Activated T-cell treated with anti-CD3 and anti-CD28 coated beads for 24 hours (primary cell): ENCODE data around the gene ZFYVE28.
"Not testable (repeated sequence)": the region's sequence is repeated elsewhere in the genome, so short reads cannot be mapped to it uniquely, and the experiment has no call there.

Experiments used
- DNase-seq: peaks from one replicate; pipeline ENCODE4 v3.0.0-alpha.2; 2020; ENCODE audit warnings: low read depth

ZFYVE28 gene

DNA sequence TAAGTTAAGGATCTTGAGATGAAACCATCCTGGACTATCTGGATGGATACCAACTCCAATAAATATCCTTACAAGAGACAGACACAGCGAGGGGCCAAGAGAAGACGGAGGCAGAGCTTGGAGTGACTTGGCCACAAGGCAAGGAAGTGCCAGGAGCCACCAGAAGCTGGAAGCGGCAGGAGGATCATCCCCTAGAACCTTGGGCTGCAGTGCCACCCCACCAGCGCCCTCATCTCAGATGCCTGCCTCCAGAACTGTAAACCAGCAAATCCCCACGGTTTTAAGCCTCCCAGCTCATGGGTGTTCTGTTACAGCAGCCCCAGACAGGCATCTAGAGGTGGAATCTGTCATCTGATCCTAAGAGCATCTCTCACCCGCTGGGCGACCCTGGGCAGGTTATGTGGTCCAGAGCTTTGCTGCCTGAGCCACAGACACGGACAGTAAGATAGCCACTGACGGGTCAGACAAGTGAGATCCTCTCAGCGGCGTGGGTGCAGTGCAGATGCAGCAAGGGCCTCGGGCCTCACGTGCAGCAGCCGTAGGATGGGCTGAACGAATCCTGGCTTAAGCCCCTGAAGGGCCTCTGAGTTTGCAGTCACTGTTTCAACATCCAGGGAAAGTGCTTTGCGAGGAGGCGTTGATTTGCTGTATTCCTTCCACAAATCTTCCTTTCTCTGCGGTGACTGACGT is 131.4 kb downstream of the ZFYVE28 start:
- DNase-seq = no peak

DNA sequence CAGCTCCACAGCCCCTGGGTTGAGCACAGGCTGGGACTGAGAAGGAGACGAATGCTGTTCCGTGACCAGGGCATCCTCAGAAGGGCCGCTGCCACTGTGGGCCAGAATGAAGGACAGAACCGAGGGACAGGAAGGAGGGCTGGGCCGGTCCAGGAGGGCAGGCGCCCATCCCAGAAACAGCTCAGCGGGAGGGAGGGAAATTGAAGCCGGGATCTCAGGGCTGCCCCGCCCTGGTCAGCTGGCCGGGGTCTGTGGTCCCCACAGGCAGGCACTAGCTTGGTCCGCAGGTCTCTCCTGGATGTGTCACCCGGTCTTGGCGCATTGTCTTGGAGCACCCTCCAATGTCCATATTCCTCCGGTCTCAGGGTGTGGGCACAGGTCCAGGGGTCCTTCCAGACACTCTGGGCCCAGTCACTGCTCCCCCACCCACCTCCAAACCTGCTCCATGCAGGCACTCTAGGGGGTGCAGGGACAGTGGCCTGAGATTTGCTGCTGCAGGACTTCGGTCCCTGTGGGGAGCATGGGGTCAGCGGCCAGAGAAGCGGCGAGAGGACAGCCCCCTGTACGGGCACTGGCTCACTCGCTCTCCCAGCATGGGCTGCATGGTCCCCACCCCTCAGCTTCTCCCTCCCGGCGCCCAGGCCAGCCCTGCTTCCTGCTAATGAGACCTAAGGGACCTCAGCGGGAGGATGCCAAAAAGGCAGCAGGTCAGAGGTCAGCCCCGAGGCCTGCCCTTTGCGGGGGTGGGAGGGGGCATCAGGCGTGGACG is 132.6 kb downstream of the ZFYVE28 start:
- no peak for DNase-seq

DNA sequence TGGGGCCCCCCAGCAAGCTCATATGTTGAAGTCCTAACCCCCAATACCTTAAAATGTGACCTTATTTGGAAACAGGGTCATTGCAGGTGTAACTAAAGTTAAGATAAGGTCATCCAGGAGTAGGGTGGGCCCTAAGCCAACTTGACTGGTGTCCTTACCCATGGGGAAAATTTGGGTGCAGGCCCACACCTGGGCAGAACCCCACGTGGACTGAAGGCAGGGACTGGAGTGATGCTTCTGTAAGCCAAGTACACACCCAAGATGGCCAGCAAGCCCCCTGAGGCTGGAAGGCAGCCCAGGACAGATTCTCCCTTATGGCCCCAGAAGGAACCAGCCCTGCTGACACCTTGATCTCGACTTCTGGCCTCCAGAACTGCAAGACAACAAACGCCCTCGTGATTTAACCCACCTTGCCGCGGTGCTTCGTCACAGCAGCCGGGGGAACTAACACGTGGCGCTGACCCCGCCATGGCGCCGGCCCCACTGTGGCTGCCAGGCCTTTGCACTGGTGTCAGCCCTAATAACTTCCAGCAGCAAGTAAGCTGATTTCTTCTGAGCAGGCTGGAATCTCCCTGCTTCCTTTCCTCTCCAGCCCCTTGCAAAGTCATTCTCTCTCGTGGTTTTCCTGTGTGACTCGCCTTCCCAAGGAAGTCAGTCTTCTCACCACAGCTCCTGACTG is 133.4 kb downstream of the ZFYVE28 start:
- no peak for DNase-seq

DNA sequence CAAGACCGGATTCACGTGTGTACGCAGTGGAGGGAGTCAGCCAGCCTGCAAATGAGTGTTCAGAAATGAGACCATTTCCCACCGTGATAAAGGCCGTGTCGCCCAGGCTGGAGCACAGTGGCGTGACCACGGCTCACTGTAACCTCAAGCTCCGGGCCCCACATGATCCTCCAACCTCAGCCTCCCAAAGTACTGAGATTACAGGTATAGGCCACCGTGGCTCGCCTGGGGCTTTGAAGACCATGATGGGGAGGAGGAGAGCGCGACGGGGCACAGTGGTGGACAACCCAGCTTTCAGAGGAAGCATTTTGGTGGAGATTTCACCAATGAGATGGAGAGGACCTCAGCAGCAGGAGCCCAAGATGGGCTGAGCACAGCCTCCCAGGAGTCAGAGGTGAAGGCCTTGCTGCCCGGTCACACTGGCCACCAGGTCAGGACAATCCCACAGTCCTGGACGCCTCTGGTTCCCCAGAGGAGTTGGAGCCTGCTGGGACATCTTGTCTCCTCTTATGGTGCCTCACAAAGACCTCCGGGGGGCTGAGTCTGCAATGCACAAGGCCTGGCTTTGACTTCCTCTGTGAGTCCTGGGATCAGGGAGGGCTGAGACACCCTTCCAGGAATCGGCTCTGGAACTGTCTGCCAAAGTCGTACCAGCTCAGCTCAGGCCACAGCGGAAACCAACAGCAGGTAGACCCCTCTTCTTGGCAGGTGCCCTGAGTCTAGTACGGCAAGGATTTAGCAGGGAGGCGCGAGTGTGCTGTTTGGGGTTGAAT is 134.1 kb downstream of the ZFYVE28 start:
- no peak for DNase-seq

DNA sequence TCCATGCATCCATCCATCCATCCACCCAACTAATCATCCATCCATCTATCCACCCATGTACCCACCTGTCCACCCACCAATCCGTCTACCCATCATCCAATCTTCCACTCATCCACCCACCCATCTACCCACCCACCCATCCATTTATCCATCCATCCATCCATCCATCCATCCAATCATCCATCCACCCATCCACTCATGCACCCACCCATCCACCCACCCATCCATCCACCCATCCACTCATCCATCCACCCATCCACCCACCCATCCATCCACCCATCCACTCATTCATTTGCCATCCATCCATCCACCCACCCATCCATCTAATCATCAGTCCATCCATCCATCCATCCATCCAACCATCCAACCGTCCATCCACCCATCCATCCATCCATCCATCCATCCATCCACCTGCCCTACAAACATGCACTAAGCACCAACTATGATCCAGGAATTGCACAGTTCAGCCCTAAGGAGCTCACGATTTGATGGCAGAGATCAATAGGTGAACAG is 135.2 kb downstream of the ZFYVE28 start:
- DNase-seq = no peak

DNA sequence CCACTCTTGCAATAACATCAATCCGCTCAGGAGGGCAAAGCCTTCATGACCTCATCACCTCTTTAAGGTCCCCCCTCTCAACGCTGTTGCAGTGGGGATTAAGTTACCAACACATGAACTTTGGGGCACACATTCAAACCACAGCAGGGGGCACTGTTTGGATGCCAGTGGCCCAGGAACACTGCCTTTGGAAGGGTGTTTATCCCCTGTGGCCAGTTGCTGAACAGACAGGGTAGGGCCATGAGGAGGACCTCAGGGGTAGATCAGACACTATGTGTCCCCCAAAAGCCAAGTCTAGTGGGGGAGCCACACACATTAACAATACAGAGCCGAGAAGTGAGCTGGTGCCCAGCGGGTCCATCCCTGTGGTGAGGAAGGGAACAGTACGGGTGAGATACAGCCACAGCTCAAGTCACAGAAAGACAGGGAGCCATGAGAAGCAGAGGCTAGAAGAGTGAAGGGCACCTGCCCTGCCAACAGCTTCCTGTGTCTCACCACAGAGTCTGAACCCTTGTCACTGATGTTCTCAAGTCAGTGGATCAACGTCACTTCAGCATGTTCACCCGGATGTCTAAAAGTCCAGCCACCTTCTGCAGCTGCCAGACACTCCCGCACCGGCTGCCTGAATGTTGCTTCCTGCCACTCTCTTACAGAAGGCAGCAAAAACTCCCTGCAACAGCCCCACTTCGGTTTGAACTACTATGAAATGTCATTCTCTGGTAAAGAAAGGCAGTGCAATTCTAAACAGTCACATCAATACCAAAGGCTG is 136.7 kb downstream of the ZFYVE28 start:
- DNase-seq = peak; percentile 49

DNA sequence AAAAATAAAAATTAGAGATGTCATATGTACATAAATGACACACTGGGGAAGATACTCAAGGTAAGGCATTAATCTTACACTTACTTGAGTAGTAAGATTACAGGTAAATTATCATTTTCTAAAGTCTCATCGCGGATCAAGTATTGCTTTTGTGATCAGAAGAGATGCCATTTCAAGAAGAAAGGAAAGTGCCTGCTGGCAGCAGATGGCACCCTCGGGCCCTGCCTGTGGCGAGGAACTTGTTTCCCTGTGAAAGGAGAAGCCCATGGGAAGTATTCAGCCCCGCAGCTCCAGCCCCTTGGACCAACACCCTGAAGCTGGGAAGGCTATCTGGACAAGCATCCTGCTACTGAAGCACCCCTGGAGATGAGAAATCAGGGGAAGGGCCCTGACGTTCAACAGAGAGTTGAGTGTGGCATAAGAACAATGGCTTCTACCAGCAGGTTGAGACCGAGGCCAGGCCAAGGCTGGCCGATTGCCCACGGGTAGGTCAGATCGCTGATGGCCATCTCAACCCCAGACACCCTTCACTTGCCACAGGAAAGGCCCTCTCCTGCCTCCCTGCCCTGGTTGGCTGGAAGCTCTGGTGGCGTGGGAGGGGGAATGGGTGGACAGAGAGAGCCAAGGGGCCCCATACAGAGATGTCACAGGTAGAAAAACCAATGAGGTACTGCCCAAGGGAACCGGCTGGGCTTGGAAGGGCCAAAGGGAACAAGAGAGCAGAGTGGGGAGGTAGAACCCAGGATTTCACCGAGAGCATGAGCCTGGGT is 137.7 kb downstream of the ZFYVE28 start:
- no peak for DNase-seq

DNA sequence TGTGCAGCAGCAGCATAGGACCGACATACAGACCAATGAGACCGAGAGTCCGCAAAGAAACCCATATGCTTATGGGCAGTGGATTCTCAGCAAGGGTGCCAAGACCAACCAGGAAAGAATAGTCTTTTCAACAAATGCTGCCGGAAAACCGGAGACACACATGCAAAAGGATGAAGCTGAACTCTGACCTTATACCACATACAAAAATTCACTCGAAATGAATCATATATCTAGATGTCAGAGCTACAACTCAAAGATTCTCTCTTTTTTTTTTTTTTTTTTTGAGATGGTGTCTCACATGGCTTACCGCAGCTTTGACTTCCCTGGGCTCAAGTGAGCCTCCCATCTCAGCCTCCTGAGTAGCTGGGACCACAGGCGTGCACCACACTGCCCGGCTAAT is 140.5 kb downstream of the ZFYVE28 start:
- DNase-seq = no peak

DNA sequence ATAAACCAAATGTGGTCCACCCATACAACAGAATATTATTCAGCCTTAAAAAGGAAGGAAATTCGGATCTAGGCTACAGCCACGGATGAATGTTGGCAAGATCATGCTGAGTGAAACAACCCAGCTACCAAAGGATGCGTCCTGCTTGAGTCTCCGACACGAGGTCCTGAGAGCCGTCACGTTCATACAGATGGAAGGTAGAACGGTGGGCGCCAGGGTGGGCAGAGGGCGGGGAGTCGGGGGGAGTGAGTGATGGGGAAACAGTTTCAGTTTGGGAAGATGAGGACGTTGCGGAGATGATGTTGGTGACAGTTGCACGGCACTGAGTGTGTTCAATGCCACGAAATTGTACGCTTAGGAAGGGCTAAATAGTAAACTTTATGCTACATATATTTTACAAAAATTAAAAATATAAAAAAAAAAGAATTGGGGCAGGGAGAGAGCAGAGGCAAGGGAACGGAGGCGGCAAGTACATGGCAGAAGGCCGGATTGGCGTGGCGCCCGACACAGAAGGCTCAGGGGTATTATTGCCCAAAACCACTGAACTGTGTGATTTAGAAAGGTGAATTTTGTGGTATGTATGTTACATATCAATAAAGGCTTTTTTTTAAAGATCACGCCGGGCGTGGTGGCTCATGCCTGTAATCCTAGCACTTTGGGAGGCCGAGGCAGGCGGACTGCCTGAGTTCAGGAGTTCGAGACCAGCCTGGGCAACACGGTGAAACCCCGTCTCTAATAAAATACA is 141.7 kb downstream of the ZFYVE28 start:
- DNase-seq = no peak

DNA sequence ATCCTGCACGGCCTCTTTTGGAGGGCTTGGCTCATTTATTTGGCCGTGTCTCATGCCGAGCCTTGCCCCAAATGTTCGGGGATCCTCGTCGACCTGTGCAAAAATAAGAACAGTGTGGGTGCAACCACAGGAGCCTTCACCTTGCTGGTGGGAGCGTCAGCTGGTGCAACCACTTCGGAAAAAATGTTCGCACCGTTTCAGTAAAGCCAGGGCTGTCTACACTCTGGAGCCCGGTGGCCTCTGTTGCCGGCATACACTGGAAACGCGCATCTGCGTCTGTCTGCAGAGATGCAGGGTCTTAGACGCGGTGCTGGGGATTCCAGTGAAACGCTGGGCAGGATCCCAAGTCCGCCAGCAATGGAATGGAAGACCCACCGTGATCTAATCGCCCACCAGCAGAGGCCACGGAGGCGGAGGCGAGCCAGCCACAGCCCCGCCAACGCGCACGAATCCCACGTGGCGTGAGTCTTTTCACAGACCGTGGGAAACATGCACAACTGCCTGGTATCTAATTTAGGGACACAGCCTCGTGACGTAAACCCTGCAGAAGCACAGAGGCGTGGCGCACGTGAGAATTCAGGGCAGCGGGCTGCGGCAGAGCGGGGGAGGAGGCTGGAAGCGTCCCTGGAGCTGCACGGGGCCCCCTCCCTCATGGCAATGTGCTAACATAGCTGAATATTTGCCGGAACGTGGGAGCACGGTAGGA is 142.7 kb downstream of the ZFYVE28 start:
- DNase-seq = no peak

DNA sequence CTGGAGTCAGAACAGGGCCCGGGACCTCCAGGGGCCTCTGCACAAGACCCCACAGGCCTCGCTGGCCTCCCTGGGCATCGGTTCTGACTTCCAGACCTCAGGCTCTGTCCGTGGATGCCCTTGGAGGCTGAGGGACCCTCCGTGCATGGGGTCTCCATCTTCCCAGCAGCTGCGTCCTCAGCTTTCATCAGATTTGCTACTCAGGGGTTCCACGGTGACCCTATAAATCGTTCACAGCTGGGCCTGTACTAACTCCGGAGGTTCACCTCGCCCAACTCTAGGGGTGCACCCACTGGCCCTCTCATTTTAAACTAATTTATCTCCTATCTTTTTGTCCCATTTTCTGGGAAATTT is 143.4 kb downstream of the ZFYVE28 start:
- not testable (repeated sequence) for DNase-seq

DNA sequence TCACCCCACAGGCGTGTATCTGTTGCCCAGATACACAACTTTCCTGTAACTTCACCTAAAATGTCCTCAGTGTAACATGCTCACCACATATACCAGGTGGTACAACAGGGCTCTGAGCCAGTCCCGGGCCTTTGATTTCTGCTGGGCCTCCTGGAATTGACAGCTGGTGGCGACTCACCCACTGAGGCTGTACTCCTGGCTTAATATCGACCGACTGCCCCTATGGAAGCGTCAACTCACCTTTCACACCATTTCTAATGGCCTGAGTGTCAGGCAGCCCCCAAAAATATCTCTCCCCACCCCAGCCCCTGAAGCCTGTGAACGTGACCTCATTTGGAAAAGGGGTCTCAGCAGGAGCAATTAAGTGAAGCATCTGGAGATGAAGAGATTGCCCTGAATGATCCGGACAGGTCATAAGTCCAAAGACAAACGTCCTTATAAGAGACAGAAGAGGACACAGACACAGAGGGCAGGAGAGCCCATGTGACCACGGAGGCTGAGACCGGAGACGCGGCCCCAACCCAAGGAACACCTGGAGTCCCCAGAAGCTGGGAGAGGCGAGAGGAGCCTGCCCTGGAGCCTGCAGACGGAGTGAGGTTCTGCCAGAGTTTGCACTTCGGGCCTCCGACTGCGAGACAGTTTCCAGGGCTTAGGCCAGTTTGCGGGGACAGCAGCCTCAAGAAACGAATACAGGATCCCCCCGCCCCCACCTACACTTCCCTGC is 144.0 kb downstream of the ZFYVE28 start:
- DNase-seq = no peak

DNA sequence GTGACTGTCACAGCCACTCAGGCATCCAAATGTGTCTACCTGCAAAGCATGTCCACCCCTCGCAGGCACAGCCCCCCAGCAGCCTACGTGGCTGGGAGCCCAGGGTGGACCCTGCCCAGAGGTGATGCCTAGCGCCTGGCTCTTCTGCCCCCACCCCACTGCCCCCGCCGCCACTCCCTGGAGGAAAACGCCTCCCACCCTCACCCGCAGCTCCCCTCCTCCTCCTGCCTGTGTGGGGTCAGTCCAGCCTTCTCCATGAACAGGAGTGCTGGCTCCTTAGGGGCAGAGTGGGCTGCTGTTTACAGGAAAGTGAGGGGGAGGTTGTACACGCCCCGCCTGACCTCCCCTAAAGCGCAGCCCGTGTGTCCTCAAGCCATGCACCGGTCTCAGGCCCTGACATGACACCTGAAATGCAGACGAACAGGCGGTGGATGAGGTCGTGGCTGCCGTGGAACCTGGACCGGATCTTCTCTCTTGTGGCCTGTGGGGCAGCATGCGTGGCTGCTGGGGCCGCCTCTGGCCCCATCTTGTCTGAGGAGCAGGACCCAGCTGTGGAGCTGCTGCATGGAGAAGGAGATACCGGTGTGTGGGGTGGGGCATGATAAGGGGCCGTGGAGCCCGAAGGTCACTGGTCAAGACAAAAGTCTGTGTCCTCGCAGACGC is 144.7 kb downstream of the ZFYVE28 start:
- no peak for DNase-seq

DNA sequence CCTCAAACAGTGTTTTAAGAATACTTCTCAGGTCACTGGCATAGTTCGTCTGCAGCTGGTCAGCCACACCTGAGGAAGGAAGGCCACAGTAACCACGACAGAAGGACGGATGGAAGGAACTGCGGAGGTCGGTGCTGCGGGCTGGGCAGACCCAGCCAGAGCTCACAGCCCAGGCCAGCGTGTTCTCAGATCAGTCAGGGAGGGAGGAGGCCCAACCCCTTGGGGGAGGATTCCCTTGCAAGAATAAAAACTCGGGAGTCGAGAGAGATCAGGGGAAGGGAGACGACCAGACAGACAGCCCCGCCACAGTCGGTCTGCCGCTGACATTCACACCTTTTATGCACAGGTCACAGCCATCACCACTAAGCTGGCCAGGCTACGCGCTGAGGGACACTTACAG is 145.2 kb downstream of the ZFYVE28 start:
- no peak for DNase-seq

DNA sequence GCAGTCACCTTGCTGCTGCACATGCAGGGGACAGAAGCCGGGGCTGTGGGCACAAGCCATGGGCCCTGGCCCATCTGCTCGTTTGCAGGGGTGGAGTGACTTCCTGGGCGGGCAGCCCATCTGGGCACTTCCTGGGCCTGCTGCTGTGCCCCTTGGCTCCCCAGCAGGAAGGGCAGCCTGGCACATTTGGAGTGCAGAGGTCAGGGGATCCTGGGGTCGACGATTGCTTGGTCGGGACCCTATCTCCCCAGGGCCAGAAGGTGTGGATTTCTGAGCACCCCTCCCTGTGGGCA is 145.7 kb downstream of the ZFYVE28 start:
- DNase-seq = no peak

DNA sequence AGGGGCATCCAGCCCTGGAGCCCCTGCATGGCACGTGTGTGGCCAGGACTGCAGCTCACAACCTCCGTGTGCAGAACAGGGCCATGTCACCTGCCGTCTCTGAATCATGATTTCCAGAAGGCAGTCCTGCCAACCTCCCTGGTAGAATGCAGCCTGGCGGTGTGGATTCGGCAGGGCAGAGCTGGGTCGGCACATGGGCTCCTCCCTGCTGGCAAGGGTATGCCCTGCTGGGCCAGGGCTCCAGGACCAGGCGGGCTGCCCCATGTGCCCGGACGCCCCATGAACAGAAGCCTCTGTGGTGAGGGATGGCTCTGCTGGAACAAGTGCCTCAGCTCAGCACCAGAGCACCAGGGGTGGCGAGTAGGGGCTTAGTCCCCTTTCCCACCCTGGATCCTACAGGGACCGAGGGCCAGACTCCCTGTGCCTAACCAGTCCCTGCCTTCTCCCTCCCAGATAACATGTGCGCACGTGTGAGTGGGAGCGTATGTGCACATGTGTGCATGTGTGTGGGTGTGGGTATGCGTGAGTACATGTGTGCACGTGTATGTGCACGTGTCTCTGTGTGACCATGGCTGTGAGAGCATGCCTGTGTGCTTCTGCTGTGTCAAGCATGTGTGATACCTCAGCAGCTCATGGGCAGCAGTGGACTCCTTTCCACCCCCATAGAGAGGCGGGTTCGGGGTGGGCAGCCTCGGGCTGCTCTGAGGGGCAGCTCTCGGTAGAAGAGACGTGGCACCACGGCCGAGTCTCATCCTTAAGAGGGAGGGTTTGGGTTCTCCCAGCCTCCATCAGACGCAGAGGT is 146.2 kb downstream of the ZFYVE28 start:
- no peak for DNase-seq

DNA sequence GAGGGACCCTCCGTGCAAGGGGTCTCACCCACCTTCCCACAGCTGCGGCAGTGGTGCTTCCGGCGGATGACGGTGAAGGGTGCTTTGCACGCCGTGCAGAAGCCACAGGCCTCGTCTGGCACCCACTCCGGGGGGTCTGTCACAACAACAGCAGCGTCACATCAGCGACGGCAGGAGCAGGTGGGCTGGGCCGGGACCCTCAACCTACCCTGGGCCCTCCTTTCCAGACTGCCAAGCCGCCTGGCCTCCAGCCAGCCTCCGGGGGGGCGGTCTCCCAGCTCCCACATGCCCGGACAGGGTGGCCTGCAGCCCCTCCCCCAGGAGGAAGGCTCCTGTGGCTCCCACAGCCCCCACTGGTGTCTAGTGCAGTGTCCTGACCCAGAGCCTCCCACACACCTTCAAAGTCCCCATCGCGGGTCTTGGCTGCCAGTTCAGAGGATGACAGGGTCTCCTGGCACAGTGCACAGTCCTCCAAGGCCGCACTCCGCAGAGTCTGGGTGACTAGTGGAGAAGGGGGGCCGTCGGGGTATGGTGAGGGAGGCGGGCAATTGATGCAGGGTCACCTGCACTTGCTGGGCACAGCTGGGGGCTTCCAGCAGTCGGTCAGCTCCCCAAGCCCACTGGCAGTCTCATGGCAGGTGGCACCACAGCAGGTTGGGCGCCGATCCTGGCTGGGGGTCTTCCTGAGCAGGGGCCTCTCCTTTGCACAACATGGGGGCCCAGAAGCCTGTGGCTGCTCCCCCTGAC is 147.0 kb downstream of the ZFYVE28 start:
- DNase-seq = no peak
